HepG2 (cell line): Measurements from ENCODE around the gene ATP1A1. TPM values are rescaled to one million over a fixed set of nuclear protein-coding genes. Genes with fewer than 3 reads are reported as not detected.

Experiments
- BCL6 ChIP-seq: IDR thresholded peaks from 2 replicates; pipeline ENCODE4 v1.6.1; 2016; ENCODE audit warnings: missing genetic modification reagents, missing compliant biosample characterization
- CENPX ChIP-seq: sonication (generic); formaldehyde crosslinking; IDR thresholded peaks from 2 replicates; pipeline ENCODE4 v1.9.0; 2021; ENCODE audit warnings: mild to moderate bottlenecking, missing genetic modification reagents, moderate library complexity
- KDM1A ChIP-seq: IDR thresholded peaks from 2 replicates; pipeline ENCODE4 v1.6.1; 2016; ENCODE audit warnings: missing compliant biosample characterization
- MEIS2 ChIP-seq: sonication (generic); formaldehyde crosslinking; IDR thresholded peaks from 2 replicates; pipeline ENCODE4 v1.9.0; 2021; ENCODE audit warnings: mild to moderate bottlenecking, missing genetic modification reagents
- SP2 ChIP-seq: sonication (generic); formaldehyde crosslinking; IDR thresholded peaks from 2 replicates; pipeline ENCODE4 v1.5.1; 2020; ENCODE audit warnings: mild to moderate bottlenecking, missing genetic modification reagents
- TCF12 ChIP-seq, 2 experiments: fragments of 450-650 bp in 1 of 2; sonication (generic) in 1 of 2; formaldehyde crosslinking in 1 of 2; IDR thresholded peaks; 2 replicates each; pipeline versions ENCODE4 v1.6.1 to v1.8.0; 2017 to 2022; ENCODE audit warnings: antibody characterized with exemption in 1 of 2, mild to moderate bottlenecking in 1 of 2, missing genetic modification reagents in 1 of 2, moderate library complexity in 1 of 2
- THYN1 ChIP-seq: sonication (generic); formaldehyde crosslinking; IDR thresholded peaks from 2 replicates; pipeline ENCODE4 v1.8.1; 2023; ENCODE audit warnings: low read depth, mild to moderate bottlenecking, moderate library complexity, missing genetic modification reagents, borderline replicate concordance
- ZFP36L1 ChIP-seq: sonication (generic); formaldehyde crosslinking; IDR thresholded peaks from 2 replicates; pipeline ENCODE4 v1.8.0; 2022; ENCODE audit warnings: mild to moderate bottlenecking, missing genetic modification reagents, moderate library complexity
- ZFP90 ChIP-seq: sonication (generic); formaldehyde crosslinking; IDR thresholded peaks from 2 replicates; pipeline ENCODE4 v1.8.0; 2022; ENCODE audit warnings: missing genetic modification reagents, mild to moderate bottlenecking, inconsistent platforms, borderline replicate concordance
- ZNF207 ChIP-seq: fragments of 450-650 bp; IDR thresholded peaks from 2 replicates; pipeline ENCODE4 v1.6.1; 2016; ENCODE audit warnings: antibody characterized with exemption, borderline replicate concordance
- ZNF713 ChIP-seq: sonication (generic); formaldehyde crosslinking; IDR thresholded peaks from 2 replicates; pipeline ENCODE4 v1.4.0; 2020; ENCODE audit warnings: mild to moderate bottlenecking, missing genetic modification reagents
- ZSCAN20 ChIP-seq: sonication (generic); formaldehyde crosslinking; IDR thresholded peaks from 2 replicates; pipeline ENCODE4 v1.4.0; 2020; ENCODE audit warnings: missing genetic modification reagents, mild to moderate bottlenecking, borderline replicate concordance
- ZSCAN22 ChIP-seq: sonication (generic); formaldehyde crosslinking; IDR thresholded peaks from 2 replicates; pipeline ENCODE4 v1.4.0; 2020; ENCODE audit warnings: mild to moderate bottlenecking, missing genetic modification reagents
- polyA plus RNA-seq, 8 experiments: library from polyadenylated mRNA; depleted of rRNA in 3 of 8; stranded (reverse) in 7 of 8; unstranded in 1 of 8; fragments of >200 nt; fragmentation: Illumina TruSeq in 4 of 8; extraction: Trizol in 4 of 8; gene quantifications; 2 replicates each; pipeline versions ENCODE4 v1.2.1 to v1.2.3, GENCODE V29; 2011 to 2016; ENCODE audit warnings: low read depth in 4 of 8, missing spikeins in 1 of 8, mixed read lengths in 1 of 8; ENCODE audit not compliant: insufficient read depth in 1 of 8
- total RNA-seq, 5 experiments: library from RNA; depleted of rRNA; stranded (reverse); fragments of >200 nt; fragmentation: Illumina TruSeq; extraction: Trizol; gene quantifications; 2 replicates each; pipeline ENCODE4 v1.2.3, GENCODE V29; 2016; ENCODE audit warnings: low read depth in 1 of 5
- TF ChIP-seq, protein P1 (sequence below): IDR thresholded peaks from 2 replicates; pipeline ENCODE4 v1.6.1; 2012; ENCODE audit warnings: inconsistent platforms
- TF ChIP-seq, protein P2 (sequence below): sonication (generic); formaldehyde crosslinking; IDR thresholded peaks from 2 replicates; pipeline ENCODE4 v1.5.1; 2020; ENCODE audit warnings: mild to moderate bottlenecking, missing genetic modification reagents, borderline replicate concordance
- TF ChIP-seq, protein P3 (sequence below): sonication (generic); formaldehyde crosslinking; IDR thresholded peaks from 2 replicates; pipeline ENCODE4 v1.4.0; 2020; ENCODE audit warnings: mild to moderate bottlenecking, missing genetic modification reagents
- TF ChIP-seq, protein P4 (sequence below): sonication (generic); formaldehyde crosslinking; conservative IDR thresholded peaks from 2 replicates; pipeline ENCODE4 v1.4.0; 2020; ENCODE audit warnings: missing genetic modification reagents

ATP1A1 gene
- total and polyA plus RNA-seq, 2 of the 13 experiments (the other 11 are each of a cell fraction or from before 2014, with no cell fraction given): 280 to 705 TPM

DNA sequence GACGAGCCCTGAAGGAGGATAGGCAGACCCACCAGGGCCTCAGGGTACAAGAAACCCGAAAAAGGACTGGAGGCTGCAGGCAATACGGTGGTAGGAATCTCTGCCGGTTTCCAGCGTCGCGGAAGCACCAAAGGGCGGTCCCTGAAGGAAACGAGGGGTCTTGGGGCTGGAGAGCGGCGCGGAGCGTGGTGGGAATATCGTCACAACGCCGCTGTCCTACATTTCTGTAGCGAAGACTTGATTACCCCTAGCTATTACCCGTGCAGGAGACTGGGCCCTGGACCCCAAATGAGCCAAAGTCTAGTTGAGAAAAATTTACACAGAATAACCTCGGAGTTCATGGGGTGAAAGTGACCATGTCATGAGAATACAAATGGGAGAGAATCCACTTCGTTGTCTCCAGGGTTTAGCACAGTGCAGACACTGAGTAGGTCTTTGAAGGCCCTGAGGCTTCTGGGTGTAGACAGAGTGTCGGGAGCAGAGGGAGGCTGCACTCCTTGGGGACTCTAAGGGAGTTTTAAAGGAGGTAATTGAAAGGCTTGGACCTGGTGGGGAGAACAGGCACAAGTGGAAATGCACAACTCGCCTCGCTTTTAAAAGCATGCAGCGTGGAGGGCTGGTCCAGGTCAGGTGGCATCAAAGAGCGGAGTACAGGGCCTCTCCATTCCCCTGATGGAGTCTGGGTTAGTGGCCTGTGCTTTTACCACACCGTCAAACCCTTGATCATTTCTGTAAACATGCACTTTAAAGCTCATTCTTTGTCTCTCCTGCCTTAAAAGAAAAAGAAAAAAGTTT is 1.5 kb downstream of the ATP1A1 start (continued):
- TF ChIP-seq ZFP90 (CRISPR knock-in tag) (no peak), SP2 (CRISPR knock-in tag) (no peak), ZSCAN22 (no peak), MEIS2 (no peak), BCL6 (CRISPR knock-in tag) (0 out of 2 replicates have a peak, but pooled peaks have one; percentile 8), THYN1 (CRISPR knock-in tag) (no peak), ZSCAN20 (CRISPR knock-in tag) (no peak), CENPX (CRISPR knock-in tag) (no peak), ZNF207 (no peak), ZFP36L1 (CRISPR knock-in tag) (no peak), ZNF713 (CRISPR knock-in tag) (no peak), KDM1A (CRISPR knock-in tag) (no peak), TCF12 (IDR thresholded peaks at IDR 0.05) (no peak), TCF12 (CRISPR knock-in tag; IDR thresholded peaks at IDR 0.05) (no peak)
- TF ChIP-seq, protein P1, sequence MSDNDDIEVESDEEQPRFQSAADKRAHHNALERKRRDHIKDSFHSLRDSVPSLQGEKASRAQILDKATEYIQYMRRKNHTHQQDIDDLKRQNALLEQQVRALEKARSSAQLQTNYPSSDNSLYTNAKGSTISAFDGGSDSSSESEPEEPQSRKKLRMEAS: peak; percentile 77; the same call in 1 of the 2 replicates
- TF ChIP-seq, protein P2, sequence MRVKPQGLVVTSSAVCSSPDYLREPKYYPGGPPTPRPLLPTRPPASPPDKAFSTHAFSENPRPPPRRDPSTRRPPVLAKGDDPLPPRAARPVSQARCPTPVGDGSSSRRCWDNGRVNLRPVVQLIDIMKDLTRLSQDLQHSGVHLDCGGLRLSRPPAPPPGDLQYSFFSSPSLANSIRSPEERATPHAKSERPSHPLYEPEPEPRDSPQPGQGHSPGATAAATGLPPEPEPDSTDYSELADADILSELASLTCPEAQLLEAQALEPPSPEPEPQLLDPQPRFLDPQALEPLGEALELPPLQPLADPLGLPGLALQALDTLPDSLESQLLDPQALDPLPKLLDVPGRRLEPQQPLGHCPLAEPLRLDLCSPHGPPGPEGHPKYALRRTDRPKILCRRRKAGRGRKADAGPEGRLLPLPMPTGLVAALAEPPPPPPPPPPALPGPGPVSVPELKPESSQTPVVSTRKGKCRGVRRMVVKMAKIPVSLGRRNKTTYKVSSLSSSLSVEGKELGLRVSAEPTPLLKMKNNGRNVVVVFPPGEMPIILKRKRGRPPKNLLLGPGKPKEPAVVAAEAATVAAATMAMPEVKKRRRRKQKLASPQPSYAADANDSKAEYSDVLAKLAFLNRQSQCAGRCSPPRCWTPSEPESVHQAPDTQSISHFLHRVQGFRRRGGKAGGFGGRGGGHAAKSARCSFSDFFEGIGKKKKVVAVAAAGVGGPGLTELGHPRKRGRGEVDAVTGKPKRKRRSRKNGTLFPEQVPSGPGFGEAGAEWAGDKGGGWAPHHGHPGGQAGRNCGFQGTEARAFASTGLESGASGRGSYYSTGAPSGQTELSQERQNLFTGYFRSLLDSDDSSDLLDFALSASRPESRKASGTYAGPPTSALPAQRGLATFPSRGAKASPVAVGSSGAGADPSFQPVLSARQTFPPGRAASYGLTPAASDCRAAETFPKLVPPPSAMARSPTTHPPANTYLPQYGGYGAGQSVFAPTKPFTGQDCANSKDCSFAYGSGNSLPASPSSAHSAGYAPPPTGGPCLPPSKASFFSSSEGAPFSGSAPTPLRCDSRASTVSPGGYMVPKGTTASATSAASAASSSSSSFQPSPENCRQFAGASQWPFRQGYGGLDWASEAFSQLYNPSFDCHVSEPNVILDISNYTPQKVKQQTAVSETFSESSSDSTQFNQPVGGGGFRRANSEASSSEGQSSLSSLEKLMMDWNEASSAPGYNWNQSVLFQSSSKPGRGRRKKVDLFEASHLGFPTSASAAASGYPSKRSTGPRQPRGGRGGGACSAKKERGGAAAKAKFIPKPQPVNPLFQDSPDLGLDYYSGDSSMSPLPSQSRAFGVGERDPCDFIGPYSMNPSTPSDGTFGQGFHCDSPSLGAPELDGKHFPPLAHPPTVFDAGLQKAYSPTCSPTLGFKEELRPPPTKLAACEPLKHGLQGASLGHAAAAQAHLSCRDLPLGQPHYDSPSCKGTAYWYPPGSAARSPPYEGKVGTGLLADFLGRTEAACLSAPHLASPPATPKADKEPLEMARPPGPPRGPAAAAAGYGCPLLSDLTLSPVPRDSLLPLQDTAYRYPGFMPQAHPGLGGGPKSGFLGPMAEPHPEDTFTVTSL: no peak
- TF ChIP-seq, protein P3, sequence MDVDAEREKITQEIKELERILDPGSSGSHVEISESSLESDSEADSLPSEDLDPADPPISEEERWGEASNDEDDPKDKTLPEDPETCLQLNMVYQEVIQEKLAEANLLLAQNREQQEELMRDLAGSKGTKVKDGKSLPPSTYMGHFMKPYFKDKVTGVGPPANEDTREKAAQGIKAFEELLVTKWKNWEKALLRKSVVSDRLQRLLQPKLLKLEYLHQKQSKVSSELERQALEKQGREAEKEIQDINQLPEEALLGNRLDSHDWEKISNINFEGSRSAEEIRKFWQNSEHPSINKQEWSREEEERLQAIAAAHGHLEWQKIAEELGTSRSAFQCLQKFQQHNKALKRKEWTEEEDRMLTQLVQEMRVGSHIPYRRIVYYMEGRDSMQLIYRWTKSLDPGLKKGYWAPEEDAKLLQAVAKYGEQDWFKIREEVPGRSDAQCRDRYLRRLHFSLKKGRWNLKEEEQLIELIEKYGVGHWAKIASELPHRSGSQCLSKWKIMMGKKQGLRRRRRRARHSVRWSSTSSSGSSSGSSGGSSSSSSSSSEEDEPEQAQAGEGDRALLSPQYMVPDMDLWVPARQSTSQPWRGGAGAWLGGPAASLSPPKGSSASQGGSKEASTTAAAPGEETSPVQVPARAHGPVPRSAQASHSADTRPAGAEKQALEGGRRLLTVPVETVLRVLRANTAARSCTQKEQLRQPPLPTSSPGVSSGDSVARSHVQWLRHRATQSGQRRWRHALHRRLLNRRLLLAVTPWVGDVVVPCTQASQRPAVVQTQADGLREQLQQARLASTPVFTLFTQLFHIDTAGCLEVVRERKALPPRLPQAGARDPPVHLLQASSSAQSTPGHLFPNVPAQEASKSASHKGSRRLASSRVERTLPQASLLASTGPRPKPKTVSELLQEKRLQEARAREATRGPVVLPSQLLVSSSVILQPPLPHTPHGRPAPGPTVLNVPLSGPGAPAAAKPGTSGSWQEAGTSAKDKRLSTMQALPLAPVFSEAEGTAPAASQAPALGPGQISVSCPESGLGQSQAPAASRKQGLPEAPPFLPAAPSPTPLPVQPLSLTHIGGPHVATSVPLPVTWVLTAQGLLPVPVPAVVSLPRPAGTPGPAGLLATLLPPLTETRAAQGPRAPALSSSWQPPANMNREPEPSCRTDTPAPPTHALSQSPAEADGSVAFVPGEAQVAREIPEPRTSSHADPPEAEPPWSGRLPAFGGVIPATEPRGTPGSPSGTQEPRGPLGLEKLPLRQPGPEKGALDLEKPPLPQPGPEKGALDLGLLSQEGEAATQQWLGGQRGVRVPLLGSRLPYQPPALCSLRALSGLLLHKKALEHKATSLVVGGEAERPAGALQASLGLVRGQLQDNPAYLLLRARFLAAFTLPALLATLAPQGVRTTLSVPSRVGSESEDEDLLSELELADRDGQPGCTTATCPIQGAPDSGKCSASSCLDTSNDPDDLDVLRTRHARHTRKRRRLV (CRISPR knock-in tag): no peak
- TF ChIP-seq, protein P4, sequence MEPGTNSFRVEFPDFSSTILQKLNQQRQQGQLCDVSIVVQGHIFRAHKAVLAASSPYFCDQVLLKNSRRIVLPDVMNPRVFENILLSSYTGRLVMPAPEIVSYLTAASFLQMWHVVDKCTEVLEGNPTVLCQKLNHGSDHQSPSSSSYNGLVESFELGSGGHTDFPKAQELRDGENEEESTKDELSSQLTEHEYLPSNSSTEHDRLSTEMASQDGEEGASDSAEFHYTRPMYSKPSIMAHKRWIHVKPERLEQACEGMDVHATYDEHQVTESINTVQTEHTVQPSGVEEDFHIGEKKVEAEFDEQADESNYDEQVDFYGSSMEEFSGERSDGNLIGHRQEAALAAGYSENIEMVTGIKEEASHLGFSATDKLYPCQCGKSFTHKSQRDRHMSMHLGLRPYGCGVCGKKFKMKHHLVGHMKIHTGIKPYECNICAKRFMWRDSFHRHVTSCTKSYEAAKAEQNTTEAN (CRISPR knock-in tag): no peak
